ENCODE results near the gene CILP2.
A peak's percentile ranks its signal among the peaks of the same experiment; 100 is the strongest.

Gene CILP2

DNA sequence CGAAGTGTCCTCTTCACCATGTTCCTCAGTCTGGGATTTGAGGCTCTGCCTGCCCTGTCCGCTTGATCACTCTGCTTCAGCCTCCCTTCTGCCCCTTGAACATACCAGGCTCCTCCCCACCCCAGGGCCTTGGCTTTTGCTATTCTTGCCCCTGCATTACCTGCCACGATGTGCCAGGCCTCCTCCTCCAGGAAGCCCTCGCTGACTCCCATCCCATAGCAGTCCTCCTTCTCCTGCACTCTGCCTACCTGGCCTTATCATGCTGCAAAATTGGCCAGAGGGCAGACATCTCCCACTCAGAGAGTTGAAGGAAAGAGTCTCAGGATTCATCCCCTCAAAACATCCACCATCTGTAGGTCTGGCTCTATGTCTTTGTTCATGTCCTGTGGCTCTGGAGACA lies 7.2 kb upstream of the CILP2 start:
- Histone ChIP-seq H4K20me1 (ENCODE audit: low read depth, low read length) (no peaks in the 10 kb centered on the region), H3K4me3 (ENCODE audit: insufficient read depth, low read length, poor library complexity, severe bottlenecking) (no peak overlapping the region), H3K4me2 (ENCODE audit: low read depth, low read length, poor library complexity, severe bottlenecking) (no peak overlapping the region), H3F3A (ENCODE audit: insufficient read depth) (peaks cover 18% of the 10 kb centered on the region), H3K79me2 (ENCODE audit: insufficient read depth, low read length) (peaks cover under 1% of the 10 kb centered on the region; the same call in 1 of the 2 replicates), H3K9me2 (replicated peaks; ENCODE audit: insufficient read depth, low read length) (no peaks in the 10 kb centered on the region), H3K27me3 (ENCODE audit: low read length) (no peaks in the 10 kb centered on the region), H3K36me3 (ENCODE audit: low read length) (no peaks in the 10 kb centered on the region), H3K9ac (ENCODE audit: low read length) (no peak overlapping the region), H3K27ac (ENCODE audit: low read depth, low read length) (peak overlapping the region; percentile 18), H3K9me3 (ENCODE audit: insufficient read depth, low read length) (no peaks in the 10 kb centered on the region), H2AFZ (ENCODE audit: low read depth, low read length, severe bottlenecking) (no peak overlapping the region)
- no peak for TF ChIP-seq EZH2phosphoT487 (conservative IDR thresholded peaks at IDR 0.05; ENCODE audit: low read length)
- TF ChIP-seq CTCF (IDR thresholded peaks at IDR 0.05; ENCODE audit: insufficient read depth, low read length, poor library complexity, severe bottlenecking), result no peak

DNA sequence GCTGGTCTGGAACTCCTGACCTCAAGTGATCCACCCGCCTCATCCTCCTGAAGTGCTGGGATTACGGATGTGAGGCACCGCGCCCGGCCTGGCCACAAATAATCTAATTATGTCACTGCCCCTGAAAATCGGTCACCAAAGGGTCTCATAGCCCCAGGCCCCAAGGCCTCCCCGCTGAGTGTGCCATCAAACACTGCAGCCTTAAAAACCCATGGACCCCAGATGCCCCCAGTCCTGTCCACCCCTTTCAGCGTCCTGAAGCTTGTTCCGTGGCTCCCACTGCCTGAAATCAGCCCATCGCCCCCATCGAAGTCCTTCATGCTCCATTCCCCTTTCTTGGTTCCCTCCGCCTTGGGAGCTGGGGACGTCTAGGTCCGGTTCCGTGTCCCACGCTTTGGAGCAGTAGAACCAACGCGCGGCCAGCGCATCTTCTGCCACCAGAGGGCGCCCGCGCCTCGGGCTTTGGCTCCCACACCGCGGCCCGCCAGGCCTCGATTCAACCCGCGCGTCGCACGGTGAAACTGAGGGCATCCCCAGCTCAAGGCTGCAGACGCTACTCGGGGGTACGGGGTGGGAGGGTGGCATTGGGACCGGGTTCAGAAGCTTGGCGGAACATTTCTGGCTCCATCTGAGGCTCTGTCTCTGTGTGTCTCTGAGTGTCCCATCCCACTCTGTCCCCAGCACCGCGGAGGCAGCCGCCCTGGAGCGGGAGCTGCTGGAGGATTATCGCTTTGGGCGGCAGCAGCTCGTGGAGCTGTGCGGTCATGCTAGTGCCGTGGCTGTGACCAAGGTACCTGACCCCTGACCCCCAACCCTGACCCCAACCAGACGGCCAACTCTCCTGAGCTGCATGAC lies 5.9 kb upstream of the CILP2 start:
- H3K9me2 ChIP-seq (replicated peaks; ENCODE audit: insufficient read depth, low read length), result no peaks in the 10 kb centered on the region
- H3K4me2 ChIP-seq (ENCODE audit: low read depth, low read length, poor library complexity, severe bottlenecking), result no peak overlapping the region
- no peaks in the 10 kb centered on the region for H3K27me3 ChIP-seq (ENCODE audit: low read length)
- H4K20me1 ChIP-seq (ENCODE audit: low read depth, low read length), result no peaks in the 10 kb centered on the region
- peak; percentile 98 for TF ChIP-seq CTCF (IDR thresholded peaks at IDR 0.05; ENCODE audit: insufficient read depth, low read length, poor library complexity, severe bottlenecking)
- no peak for TF ChIP-seq EZH2phosphoT487 (conservative IDR thresholded peaks at IDR 0.05; ENCODE audit: low read length)
- no peak overlapping the region for H3K9ac ChIP-seq (ENCODE audit: low read length)
- H3K9me3 ChIP-seq (ENCODE audit: insufficient read depth, low read length), result no peaks in the 10 kb centered on the region
- no peak overlapping the region for H3K27ac ChIP-seq (ENCODE audit: low read depth, low read length)
- H3F3A ChIP-seq (ENCODE audit: insufficient read depth), result peaks cover 11% of the 10 kb centered on the region
- H2AFZ ChIP-seq (ENCODE audit: low read depth, low read length, severe bottlenecking), result no peak overlapping the region
- no peaks in the 10 kb centered on the region for H3K79me2 ChIP-seq (ENCODE audit: insufficient read depth, low read length)
- H3K4me3 ChIP-seq (ENCODE audit: insufficient read depth, low read length, poor library complexity, severe bottlenecking), result no peak overlapping the region
- H3K36me3 ChIP-seq (ENCODE audit: low read length), result no peaks in the 10 kb centered on the region

DNA sequence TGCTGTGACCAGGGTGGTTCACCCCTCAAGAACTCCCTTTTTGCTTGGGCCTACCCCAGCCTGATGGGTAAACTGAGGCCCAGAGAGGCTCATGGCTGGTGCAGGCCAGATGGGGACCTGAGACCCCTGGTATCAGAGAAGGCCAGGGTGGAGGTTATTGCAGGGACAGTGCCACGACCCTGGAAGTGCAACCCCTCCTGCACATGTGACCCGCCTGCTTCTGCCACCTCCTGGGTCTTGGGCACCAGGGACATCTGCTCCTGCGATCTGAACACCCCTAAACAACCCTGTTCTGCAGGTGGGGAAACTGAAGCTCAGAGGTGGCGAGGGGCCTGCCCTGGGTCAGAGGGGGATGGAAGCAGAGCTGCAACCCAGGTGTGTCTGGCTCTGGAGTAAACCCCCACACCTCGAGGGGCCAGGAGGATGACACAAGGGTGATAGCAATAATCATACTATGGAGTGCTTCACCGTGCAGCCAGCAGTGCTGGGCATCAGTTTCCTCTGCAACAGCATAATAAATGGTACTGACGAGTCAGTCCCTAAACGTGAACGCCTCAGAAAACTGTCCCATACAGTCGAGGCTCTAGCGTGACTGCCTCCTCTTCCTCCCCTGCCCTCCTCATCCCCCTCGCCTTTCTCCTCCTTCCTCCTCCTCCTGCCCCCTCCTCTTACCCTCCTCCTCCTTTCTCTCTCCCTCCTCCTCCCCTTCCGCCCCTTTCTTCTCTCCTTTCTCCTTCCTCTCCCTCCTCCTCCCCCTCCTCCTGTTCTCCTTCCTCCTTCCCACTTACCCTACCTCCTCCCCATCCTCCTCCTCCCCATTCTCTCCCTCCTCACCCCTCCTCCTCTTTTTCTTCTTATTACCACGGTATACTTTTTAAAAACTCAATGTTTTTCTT lies 5.0 kb upstream of the CILP2 start:
- Histone ChIP-seq H3K27ac (ENCODE audit: low read depth, low read length) (no peak overlapping the region), H3K4me2 (ENCODE audit: low read depth, low read length, poor library complexity, severe bottlenecking) (no peak overlapping the region), H2AFZ (ENCODE audit: low read depth, low read length, severe bottlenecking) (no peak overlapping the region), H3K36me3 (ENCODE audit: low read length) (no peaks in the 10 kb centered on the region), H3K4me3 (ENCODE audit: insufficient read depth, low read length, poor library complexity, severe bottlenecking) (no peak overlapping the region), H3K27me3 (ENCODE audit: low read length) (no peaks in the 10 kb centered on the region), H3K9me3 (ENCODE audit: insufficient read depth, low read length) (no peaks in the 10 kb centered on the region), H4K20me1 (ENCODE audit: low read depth, low read length) (no peaks in the 10 kb centered on the region), H3F3A (ENCODE audit: insufficient read depth) (peaks cover 11% of the 10 kb centered on the region), H3K79me2 (ENCODE audit: insufficient read depth, low read length) (no peaks in the 10 kb centered on the region), H3K9ac (ENCODE audit: low read length) (no peak overlapping the region), H3K9me2 (replicated peaks; ENCODE audit: insufficient read depth, low read length) (no peaks in the 10 kb centered on the region)
- TF ChIP-seq EZH2phosphoT487 (conservative IDR thresholded peaks at IDR 0.05; ENCODE audit: low read length), result no peak
- no peak for TF ChIP-seq CTCF (IDR thresholded peaks at IDR 0.05; ENCODE audit: insufficient read depth, low read length, poor library complexity, severe bottlenecking)
